HepG2 (cell line): Measurements from ENCODE around the gene GJB5. TPM values are rescaled to one million over a fixed set of nuclear protein-coding genes. Genes with fewer than 3 reads are reported as not detected.

ENCODE experiments used
- CAMTA2 ChIP-seq: sonication (generic); formaldehyde crosslinking; IDR thresholded peaks from 2 replicates; pipeline ENCODE4 v1.4.0; 2020; ENCODE audit warnings: mild to moderate bottlenecking, missing genetic modification reagents, borderline replicate concordance
- CENPT ChIP-seq: sonication (generic); formaldehyde crosslinking; IDR thresholded peaks from 2 replicates; pipeline ENCODE4 v1.8.0; 2022; ENCODE audit warnings: low read depth, mild to moderate bottlenecking, moderate library complexity, missing genetic modification reagents
- EEA1 ChIP-seq: sonication (generic); formaldehyde crosslinking; IDR thresholded peaks from 2 replicates; pipeline ENCODE4 v1.5.1; 2020; ENCODE audit warnings: mild to moderate bottlenecking, missing genetic modification reagents, borderline replicate concordance
- FOXP1 ChIP-seq, 2 experiments: fragments of 450-650 bp in 1 of 2; IDR thresholded peaks; 2 replicates each; pipeline ENCODE4 v1.6.1; 2017 to 2018; ENCODE audit warnings: antibody characterized with exemption in 1 of 2
- JUNB ChIP-seq: sonication (generic); formaldehyde crosslinking; IDR thresholded peaks from 2 replicates; pipeline ENCODE4 v1.8.0; 2022; ENCODE audit warnings: missing genetic modification reagents, mild to moderate bottlenecking, borderline replicate concordance
- KDM3A ChIP-seq: IDR thresholded peaks from 2 replicates; pipeline ENCODE4 v1.6.1; 2018; ENCODE audit warnings: low read depth, missing compliant biosample characterization
- MTA1 ChIP-seq: sonication (generic); formaldehyde crosslinking; IDR thresholded peaks from 2 replicates; pipeline ENCODE4 v1.4.0; 2020; ENCODE audit warnings: missing genetic modification reagents, mild to moderate bottlenecking, borderline replicate concordance
- RBM39 ChIP-seq: fragments of 200-400 bp; formaldehyde crosslinking; IDR thresholded peaks from one replicate; pipeline ENCODE4 v1.6.1; 2018; ENCODE audit warnings: antibody characterized with exemption, mild to moderate bottlenecking, low read depth, low read length; ENCODE audit not compliant: poor library complexity, severe bottlenecking
- RORA ChIP-seq: sonication (generic); formaldehyde crosslinking; IDR thresholded peaks from 2 replicates; pipeline ENCODE4 v1.5.0; 2020; ENCODE audit warnings: mild to moderate bottlenecking, missing genetic modification reagents, moderate library complexity
- RXRA ChIP-seq: sonication (generic); formaldehyde crosslinking; IDR thresholded peaks from 2 replicates; pipeline ENCODE4 v1.5.1; 2020; ENCODE audit warnings: missing genetic modification reagents
- ZBTB1 ChIP-seq: sonication (generic); formaldehyde crosslinking; IDR thresholded peaks from 2 replicates; pipeline ENCODE4 v1.4.0; 2020; ENCODE audit warnings: missing genetic modification reagents, borderline replicate concordance
- ZFP62 ChIP-seq: sonication (generic); formaldehyde crosslinking; IDR thresholded peaks from 2 replicates; pipeline ENCODE4 v1.4.0; 2020; ENCODE audit warnings: missing genetic modification reagents
- ZNF101 ChIP-seq: sonication (generic); formaldehyde crosslinking; IDR thresholded peaks from 2 replicates; pipeline ENCODE4 v1.4.0; 2020; ENCODE audit warnings: mild to moderate bottlenecking, low read depth, missing genetic modification reagents, borderline replicate concordance
- ZNF296 ChIP-seq: sonication (generic); formaldehyde crosslinking; conservative IDR thresholded peaks from 2 replicates; pipeline ENCODE4 v1.5.0; 2020; ENCODE audit warnings: mild to moderate bottlenecking, missing genetic modification reagents
- ZNF501 ChIP-seq: sonication (generic); formaldehyde crosslinking; IDR thresholded peaks from 2 replicates; pipeline ENCODE4 v1.5.1; 2020; ENCODE audit warnings: mild to moderate bottlenecking, moderate library complexity, missing genetic modification reagents
- polyA plus RNA-seq, 8 experiments: library from polyadenylated mRNA; depleted of rRNA in 3 of 8; stranded (reverse) in 7 of 8; unstranded in 1 of 8; fragments of >200 nt; fragmentation: Illumina TruSeq in 4 of 8; extraction: Trizol in 4 of 8; gene quantifications; 2 replicates each; pipeline versions ENCODE4 v1.2.1 to v1.2.3, GENCODE V29; 2011 to 2016; ENCODE audit warnings: low read depth in 4 of 8, missing spikeins in 1 of 8, mixed read lengths in 1 of 8; ENCODE audit not compliant: insufficient read depth in 1 of 8
- total RNA-seq, 5 experiments: library from RNA; depleted of rRNA; stranded (reverse); fragments of >200 nt; fragmentation: Illumina TruSeq; extraction: Trizol; gene quantifications; 2 replicates each; pipeline ENCODE4 v1.2.3, GENCODE V29; 2016; ENCODE audit warnings: low read depth in 1 of 5
- TF ChIP-seq, protein P1 (sequence below): sonication (generic); formaldehyde crosslinking; IDR thresholded peaks from 2 replicates; pipeline ENCODE4 v1.5.0; 2020; ENCODE audit warnings: mild to moderate bottlenecking, missing genetic modification reagents
- TF ChIP-seq, protein P2 (sequence below): sonication (generic); formaldehyde crosslinking; IDR thresholded peaks from 2 replicates; pipeline ENCODE4 v1.4.0; 2020; ENCODE audit warnings: low read depth, mild to moderate bottlenecking, missing genetic modification reagents
- TF ChIP-seq, protein P3 (sequence below): IDR thresholded peaks from 2 replicates; pipeline ENCODE4 v1.6.1; 2018; ENCODE audit warnings: missing genetic modification reagents
- TF ChIP-seq, protein P4 (sequence below): sonication (generic); formaldehyde crosslinking; IDR thresholded peaks from 2 replicates; pipeline ENCODE4 v1.5.1; 2020; ENCODE audit warnings: missing genetic modification reagents, mild to moderate bottlenecking, borderline replicate concordance
- TF ChIP-seq, protein P5 (sequence below): sonication (generic); formaldehyde crosslinking; IDR thresholded peaks from 2 replicates; pipeline ENCODE4 v1.8.1; 2022; ENCODE audit warnings: mild to moderate bottlenecking, missing genetic modification reagents
- TF ChIP-seq, protein P6 (sequence below): sonication (generic); formaldehyde crosslinking; IDR thresholded peaks from 2 replicates; pipeline ENCODE4 v1.8.0; 2022; ENCODE audit warnings: mild to moderate bottlenecking, missing genetic modification reagents

GJB5 gene
- total and polyA plus RNA-seq, 2 of the 13 experiments (the other 11 are each of a cell fraction or from before 2014, with no cell fraction given) = not detected

DNA sequence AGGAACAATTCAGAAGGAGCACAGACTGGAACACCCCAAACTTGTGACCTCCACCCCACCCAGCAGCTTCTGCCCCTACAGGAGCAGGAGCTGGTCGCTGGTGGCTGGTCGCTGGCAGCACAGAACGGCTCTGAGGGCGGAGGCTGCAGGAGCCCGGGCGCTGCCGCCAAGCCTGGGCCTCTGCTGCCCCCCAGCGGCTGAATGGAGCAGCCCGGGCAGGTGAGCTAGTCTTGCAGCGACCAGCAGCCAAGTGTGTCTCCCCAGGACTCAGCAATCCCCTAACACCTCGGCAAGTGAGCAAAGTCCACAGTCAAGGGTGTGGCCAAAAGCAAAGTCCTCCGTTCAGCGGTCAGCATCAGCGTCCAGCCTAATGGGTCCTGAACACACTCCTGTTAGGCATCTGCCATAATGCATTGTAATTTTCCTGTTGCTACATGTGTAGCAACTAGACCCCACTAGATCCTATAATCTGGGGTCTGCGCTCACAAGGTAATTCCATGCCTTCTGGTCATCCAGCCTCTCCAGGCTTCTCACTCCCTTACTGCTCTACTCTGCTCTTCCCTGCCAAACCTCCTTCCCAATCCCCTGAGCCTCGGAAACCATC, 12.1 kb upstream of the GJB5 start (continued):
- TF ChIP-seq, protein P1, sequence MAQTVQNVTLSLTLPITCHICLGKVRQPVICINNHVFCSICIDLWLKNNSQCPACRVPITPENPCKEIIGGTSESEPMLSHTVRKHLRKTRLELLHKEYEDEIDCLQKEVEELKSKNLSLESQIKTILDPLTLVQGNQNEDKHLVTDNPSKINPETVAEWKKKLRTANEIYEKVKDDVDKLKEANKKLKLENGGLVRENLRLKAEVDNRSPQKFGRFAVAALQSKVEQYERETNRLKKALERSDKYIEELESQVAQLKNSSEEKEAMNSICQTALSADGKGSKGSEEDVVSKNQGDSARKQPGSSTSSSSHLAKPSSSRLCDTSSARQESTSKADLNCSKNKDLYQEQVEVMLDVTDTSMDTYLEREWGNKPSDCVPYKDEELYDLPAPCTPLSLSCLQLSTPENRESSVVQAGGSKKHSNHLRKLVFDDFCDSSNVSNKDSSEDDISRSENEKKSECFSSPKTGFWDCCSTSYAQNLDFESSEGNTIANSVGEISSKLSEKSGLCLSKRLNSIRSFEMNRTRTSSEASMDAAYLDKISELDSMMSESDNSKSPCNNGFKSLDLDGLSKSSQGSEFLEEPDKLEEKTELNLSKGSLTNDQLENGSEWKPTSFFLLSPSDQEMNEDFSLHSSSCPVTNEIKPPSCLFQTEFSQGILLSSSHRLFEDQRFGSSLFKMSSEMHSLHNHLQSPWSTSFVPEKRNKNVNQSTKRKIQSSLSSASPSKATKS = no peak
- TF ChIP-seq CAMTA2 (CRISPR knock-in tag) = no peak
- TF ChIP-seq ZNF296 (CRISPR knock-in tag) = no peak
- TF ChIP-seq FOXP1 (IDR thresholded peaks at IDR 0.05) = no peak
- no peak for TF ChIP-seq FOXP1 (CRISPR knock-in tag; IDR thresholded peaks at IDR 0.05)
- peak; percentile 51; the same call in 1 of the 2 replicates for TF ChIP-seq ZNF501 (CRISPR knock-in tag)
- TF ChIP-seq KDM3A (CRISPR knock-in tag) = no peak
- TF ChIP-seq RORA = no peak
- TF ChIP-seq, protein P2, sequence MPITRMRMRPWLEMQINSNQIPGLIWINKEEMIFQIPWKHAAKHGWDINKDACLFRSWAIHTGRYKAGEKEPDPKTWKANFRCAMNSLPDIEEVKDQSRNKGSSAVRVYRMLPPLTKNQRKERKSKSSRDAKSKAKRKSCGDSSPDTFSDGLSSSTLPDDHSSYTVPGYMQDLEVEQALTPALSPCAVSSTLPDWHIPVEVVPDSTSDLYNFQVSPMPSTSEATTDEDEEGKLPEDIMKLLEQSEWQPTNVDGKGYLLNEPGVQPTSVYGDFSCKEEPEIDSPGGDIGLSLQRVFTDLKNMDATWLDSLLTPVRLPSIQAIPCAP (CRISPR knock-in tag) = no peak
- TF ChIP-seq ZNF101 = no peak
- TF ChIP-seq ZFP62 = no peak
- TF ChIP-seq, protein P3, sequence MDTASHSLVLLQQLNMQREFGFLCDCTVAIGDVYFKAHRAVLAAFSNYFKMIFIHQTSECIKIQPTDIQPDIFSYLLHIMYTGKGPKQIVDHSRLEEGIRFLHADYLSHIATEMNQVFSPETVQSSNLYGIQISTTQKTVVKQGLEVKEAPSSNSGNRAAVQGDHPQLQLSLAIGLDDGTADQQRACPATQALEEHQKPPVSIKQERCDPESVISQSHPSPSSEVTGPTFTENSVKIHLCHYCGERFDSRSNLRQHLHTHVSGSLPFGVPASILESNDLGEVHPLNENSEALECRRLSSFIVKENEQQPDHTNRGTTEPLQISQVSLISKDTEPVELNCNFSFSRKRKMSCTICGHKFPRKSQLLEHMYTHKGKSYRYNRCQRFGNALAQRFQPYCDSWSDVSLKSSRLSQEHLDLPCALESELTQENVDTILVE = no peak
- no peak for TF ChIP-seq CENPT (CRISPR knock-in tag)
- TF ChIP-seq, protein P4, sequence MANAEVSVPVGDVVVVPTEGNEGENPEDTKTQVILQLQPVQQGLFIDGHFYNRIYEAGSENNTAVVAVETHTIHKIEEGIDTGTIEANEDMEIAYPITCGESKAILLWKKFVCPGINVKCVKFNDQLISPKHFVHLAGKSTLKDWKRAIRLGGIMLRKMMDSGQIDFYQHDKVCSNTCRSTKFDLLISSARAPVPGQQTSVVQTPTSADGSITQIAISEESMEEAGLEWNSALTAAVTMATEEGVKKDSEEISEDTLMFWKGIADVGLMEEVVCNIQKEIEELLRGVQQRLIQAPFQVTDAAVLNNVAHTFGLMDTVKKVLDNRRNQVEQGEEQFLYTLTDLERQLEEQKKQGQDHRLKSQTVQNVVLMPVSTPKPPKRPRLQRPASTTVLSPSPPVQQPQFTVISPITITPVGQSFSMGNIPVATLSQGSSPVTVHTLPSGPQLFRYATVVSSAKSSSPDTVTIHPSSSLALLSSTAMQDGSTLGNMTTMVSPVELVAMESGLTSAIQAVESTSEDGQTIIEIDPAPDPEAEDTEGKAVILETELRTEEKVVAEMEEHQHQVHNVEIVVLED (CRISPR knock-in tag) = no peak
- TF ChIP-seq ZBTB1 = no peak
- TF ChIP-seq, protein P5, sequence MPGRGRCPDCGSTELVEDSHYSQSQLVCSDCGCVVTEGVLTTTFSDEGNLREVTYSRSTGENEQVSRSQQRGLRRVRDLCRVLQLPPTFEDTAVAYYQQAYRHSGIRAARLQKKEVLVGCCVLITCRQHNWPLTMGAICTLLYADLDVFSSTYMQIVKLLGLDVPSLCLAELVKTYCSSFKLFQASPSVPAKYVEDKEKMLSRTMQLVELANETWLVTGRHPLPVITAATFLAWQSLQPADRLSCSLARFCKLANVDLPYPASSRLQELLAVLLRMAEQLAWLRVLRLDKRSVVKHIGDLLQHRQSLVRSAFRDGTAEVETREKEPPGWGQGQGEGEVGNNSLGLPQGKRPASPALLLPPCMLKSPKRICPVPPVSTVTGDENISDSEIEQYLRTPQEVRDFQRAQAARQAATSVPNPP (CRISPR knock-in tag) = no peak
- TF ChIP-seq, protein P6, sequence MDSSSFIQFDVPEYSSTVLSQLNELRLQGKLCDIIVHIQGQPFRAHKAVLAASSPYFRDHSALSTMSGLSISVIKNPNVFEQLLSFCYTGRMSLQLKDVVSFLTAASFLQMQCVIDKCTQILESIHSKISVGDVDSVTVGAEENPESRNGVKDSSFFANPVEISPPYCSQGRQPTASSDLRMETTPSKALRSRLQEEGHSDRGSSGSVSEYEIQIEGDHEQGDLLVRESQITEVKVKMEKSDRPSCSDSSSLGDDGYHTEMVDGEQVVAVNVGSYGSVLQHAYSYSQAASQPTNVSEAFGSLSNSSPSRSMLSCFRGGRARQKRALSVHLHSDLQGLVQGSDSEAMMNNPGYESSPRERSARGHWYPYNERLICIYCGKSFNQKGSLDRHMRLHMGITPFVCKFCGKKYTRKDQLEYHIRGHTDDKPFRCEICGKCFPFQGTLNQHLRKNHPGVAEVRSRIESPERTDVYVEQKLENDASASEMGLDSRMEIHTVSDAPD (CRISPR knock-in tag) = no peak
- TF ChIP-seq RXRA = no peak
- no peak for TF ChIP-seq RBM39
- no peak for TF ChIP-seq JUNB (CRISPR knock-in tag)
- TF ChIP-seq MTA1 (CRISPR knock-in tag) = no peak
- TF ChIP-seq EEA1 (CRISPR knock-in tag) = no peak
